Activated T-helper 1 cell treated with anti-CD3 and anti-CD28 coated beads, Interleukin-12 subunit alpha, Interleukin-12 subunit beta, Interleukin-2, Interleukin-4 antibody, amounts not matched to agents 30 ng/mL and 10 ng/mL and 1 ng/mL, durations not matched to agents 14 hours and 24 hours and 36 hours (primary cell): ENCODE results near the gene DAPK1. TPM values are rescaled to one million over a fixed set of nuclear protein-coding genes. Genes with fewer than 3 reads are reported as not detected.
"Not testable (repeated sequence)": the region's sequence is repeated elsewhere in the genome, so short reads cannot be mapped to it uniquely, and the experiment has no call there.

Experiments used
- DNase-seq: peaks from one replicate; pipeline ENCODE4 v3.0.0; 2021; ENCODE audit warnings: low spot score
- H3K27ac Mint-ChIP-seq: one replicate; pipeline ENCODE4 v1.8.0; 2021; ENCODE audit warnings: mild to moderate bottlenecking, mixed read lengths
- H3K27me3 Mint-ChIP-seq: one replicate; pipeline ENCODE4 v1.8.0; 2022; ENCODE audit warnings: mild to moderate bottlenecking, moderate library complexity, mixed read lengths; ENCODE audit not compliant: insufficient read depth
- H3K36me3 Mint-ChIP-seq: one replicate; pipeline ENCODE4 v1.8.0; 2021; ENCODE audit warnings: low read depth, mixed read lengths
- H3K4me1 Mint-ChIP-seq: one replicate; pipeline ENCODE4 v1.8.0; 2021; ENCODE audit warnings: low read depth, mixed read lengths
- H3K4me3 Mint-ChIP-seq: one replicate; pipeline ENCODE4 v1.8.0; 2021; ENCODE audit warnings: mild to moderate bottlenecking, moderate library complexity, mixed read lengths
- H3K9me3 Mint-ChIP-seq: one replicate; pipeline ENCODE4 v1.8.0; 2021; ENCODE audit warnings: mixed read lengths
- intact Hi-C: fragments of 100-400 bp; cut with micrococcal nuclease; formaldehyde crosslinking; loops from one replicate; pipeline ENCODE4 v1.15.1; 2024
- total RNA-seq: library from RNA; stranded (reverse); gene quantifications from 2 replicates; pipeline ENCODE4 v1.2.3, GENCODE V29; 2022

DAPK1 gene
- total RNA-seq, 1 donor from 2014 or later = 2.8 TPM

DNA sequence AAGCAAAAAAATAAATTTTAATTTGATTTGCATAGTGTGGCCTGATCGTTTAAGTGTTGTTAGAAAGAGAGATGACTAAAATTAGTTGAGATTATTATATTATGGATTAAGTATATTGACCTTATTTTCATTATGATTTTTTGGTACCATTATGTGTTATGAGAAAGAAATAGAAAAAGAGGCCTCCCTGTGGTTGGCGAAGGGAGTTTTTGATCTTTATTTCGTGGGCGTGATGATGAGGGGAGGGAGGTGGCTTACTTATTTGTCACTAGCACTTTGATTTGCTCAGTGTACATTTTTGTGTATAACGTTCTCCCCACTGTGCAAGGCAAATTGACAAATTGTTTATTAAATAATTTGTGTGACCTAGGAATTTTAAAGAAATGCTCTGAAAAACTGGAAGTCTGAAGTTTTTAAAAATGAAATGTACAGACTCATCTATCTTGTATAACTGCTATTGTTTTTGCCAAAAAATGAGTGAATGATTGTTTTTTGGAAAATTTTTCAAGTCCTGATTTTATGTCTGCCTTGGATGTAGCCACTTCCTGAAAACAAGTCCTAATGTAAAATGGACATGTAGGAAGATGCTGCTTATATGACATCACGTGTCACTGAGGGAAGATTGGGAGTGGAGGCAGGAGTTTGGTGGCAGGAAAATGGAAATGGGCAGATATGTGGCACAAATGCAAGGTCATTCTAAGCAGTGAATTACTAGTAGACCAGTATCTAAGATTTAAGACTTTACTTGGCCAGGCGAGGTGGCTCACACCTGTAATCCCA is 3.0 kb downstream of the DAPK1 start:
- Mint-ChIP-seq H3K27ac (no peak overlapping the region), H3K4me1 (peaks cover 10% of the 10 kb centered on the region)
- intact Hi-C loops = loop anchor here (1.0 kb wide), 1 partner anchor 36 kb away; no protein-coding TSS in a partner anchor

GRCh38 chr9:87501271-87501656 is 3.6 kb downstream of the DAPK1 start:
- DNase-seq, H3K9me3 Mint-ChIP-seq, H3K36me3 Mint-ChIP-seq, H3K27ac Mint-ChIP-seq, H3K4me3 Mint-ChIP-seq, intact Hi-C loops: not testable (repeated sequence)
- Mint-ChIP-seq H3K27me3 (peaks cover 39% of the 10 kb centered on the region), H3K4me1 (peaks cover 10% of the 10 kb centered on the region)

More for the DNA sequence above, 3.0 kb downstream of the DAPK1 start:
- H3K36me3 Mint-ChIP-seq = no peaks in the 10 kb centered on the region
- no peaks in the 10 kb centered on the region for H3K9me3 Mint-ChIP-seq
- H3K27me3 Mint-ChIP-seq = peaks cover 45% of the 10 kb centered on the region
- H3K4me3 Mint-ChIP-seq = no peak overlapping the region
- no peak for DNase-seq

- Mint-ChIP-seq H3K4me3 (no peak overlapping the region), H3K27me3 (peaks cover 34% of the 10 kb centered on the region), H3K9me3 (no peaks in the 10 kb centered on the region), H3K36me3 (no peaks in the 10 kb centered on the region), H3K27ac (no peak overlapping the region), H3K4me1 (peaks cover 10% of the 10 kb centered on the region)
- intact Hi-C loops = no loop called here
- DNase-seq = no peak
Observed at GRCh38 chr9:87501806-87502205, 4.1 kb downstream of the DAPK1 start.

GRCh38 chr9:87502391-87503221 is 4.9 kb downstream of the DAPK1 start:
- no peak for DNase-seq
- Mint-ChIP-seq H3K4me1 (peaks cover 10% of the 10 kb centered on the region), H3K27ac (no peak overlapping the region), H3K9me3 (no peaks in the 10 kb centered on the region), H3K36me3 (no peaks in the 10 kb centered on the region), H3K4me3 (no peak overlapping the region), H3K27me3 (peaks cover 28% of the 10 kb centered on the region)
- intact Hi-C loops = no loop called here

DNA sequence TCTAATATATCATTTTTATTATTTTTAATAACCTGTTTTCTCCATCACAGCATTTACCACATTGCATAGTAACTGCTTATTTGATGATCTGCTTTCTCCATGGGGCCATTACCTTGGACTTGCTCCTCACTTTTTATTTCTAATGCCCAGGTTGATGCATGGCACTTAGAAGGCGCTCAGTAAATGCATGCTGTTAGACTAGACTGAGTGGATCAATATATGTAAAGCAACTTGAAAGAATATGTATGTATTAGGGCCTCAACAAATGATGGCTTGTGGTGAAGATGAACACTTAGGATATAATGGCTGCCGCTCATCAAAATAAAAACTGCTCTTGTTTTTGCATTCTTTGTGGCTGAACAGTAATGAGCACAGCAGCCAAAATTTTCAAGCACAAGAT is 5.8 kb downstream of the DAPK1 start:
- DNase-seq = no peak
- H3K27ac Mint-ChIP-seq = no peak overlapping the region
- H3K9me3 Mint-ChIP-seq = no peaks in the 10 kb centered on the region
- H3K27me3 Mint-ChIP-seq = peaks cover 27% of the 10 kb centered on the region
- H3K36me3 Mint-ChIP-seq = no peaks in the 10 kb centered on the region
- peaks cover 10% of the 10 kb centered on the region for H3K4me1 Mint-ChIP-seq
- no peak overlapping the region for H3K4me3 Mint-ChIP-seq
- intact Hi-C loops = no loop called here

GRCh38 chr9:87503927-87504326 is 6.3 kb downstream of the DAPK1 start:
- no peak for DNase-seq
- H3K4me3 Mint-ChIP-seq = no peak overlapping the region
- peaks cover 24% of the 10 kb centered on the region for H3K27me3 Mint-ChIP-seq
- no peaks in the 10 kb centered on the region for H3K9me3 Mint-ChIP-seq
- H3K36me3 Mint-ChIP-seq = no peaks in the 10 kb centered on the region
- intact Hi-C loops = no loop called here
- H3K4me1 Mint-ChIP-seq = peaks cover 10% of the 10 kb centered on the region
- no peak overlapping the region for H3K27ac Mint-ChIP-seq

GRCh38 chr9:87504938-87505337 is 7.3 kb downstream of the DAPK1 start:
- H3K4me1 Mint-ChIP-seq = peaks cover 10% of the 10 kb centered on the region
- H3K36me3 Mint-ChIP-seq = no peaks in the 10 kb centered on the region
- no peak overlapping the region for H3K27ac Mint-ChIP-seq
- peaks cover 14% of the 10 kb centered on the region for H3K27me3 Mint-ChIP-seq
- intact Hi-C loops = no loop called here
- no peak overlapping the region for H3K4me3 Mint-ChIP-seq
- no peaks in the 10 kb centered on the region for H3K9me3 Mint-ChIP-seq
- DNase-seq = no peak

DNA sequence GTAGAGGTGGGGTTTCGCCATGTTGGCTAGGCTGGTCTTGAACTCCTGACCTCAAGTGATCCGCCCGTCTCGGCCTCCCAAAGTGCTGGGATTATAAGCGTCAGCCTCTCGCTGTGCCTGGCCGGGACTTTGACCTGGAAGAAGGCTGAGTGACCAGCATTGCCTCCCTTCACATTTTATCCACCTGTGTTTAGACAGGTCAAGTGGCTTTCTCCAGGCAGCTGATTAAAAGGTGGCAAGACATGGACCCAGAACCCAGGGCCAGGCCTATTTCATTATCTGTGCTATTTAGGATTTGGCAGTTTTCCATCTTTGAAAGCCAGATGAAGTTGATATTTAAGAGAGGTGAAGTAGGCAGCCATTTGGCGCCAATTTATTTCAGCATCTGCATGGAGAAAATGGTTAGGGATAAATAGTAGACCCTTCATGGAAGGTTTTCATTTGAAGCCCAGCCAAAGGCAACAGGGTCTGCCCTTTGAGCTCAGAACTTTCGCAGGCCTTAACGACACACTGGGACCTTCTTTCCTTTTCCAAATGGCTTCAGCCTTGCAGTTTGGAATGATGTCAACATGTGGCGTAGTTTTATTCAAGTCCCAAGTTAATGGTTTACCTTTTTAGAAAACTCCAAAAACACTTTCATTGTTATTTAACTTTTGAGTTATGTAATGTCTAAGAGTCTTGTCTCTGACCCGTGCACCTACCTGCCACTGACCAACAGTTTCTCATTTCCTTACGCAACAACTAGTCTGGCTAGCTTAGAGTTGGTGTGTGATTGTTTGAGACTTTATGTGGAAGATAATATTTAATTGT is 8.4 kb downstream of the DAPK1 start:
- Mint-ChIP-seq H3K4me3 (no peak overlapping the region), H3K9me3 (no peaks in the 10 kb centered on the region), H3K4me1 (no peaks in the 10 kb centered on the region), H3K27ac (no peak overlapping the region), H3K27me3 (peaks cover 3% of the 10 kb centered on the region), H3K36me3 (no peaks in the 10 kb centered on the region)
- DNase-seq = no peak
- intact Hi-C loops = no loop called here

DNA sequence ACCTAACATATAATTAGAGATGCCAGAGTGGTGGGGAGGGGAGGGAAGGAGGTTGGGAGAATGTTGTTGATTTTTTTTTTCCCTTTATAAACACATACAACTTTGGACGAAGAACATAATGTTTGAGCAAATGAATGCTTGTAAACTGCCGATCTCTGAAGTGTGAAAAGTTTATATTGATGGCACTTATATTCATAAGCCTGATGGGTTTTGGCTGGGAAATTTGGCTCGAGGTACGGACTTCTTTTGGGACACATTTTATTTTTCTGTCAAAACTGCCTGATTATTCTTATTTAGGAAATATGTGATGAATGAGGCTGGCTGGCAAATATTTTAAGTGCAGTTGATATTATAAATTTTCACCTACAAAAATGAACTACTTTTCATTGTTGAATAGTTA is 9.9 kb downstream of the DAPK1 start:
- Mint-ChIP-seq H3K4me1 (no peaks in the 10 kb centered on the region), H3K4me3 (no peak overlapping the region), H3K27me3 (peaks cover 2% of the 10 kb centered on the region), H3K27ac (no peak overlapping the region), H3K9me3 (no peaks in the 10 kb centered on the region), H3K36me3 (no peaks in the 10 kb centered on the region)
- intact Hi-C loops = no loop called here
- no peak for DNase-seq

GRCh38 chr9:87510252-87510683 is 12.6 kb downstream of the DAPK1 start:
- Mint-ChIP-seq H3K9me3 (no peaks in the 10 kb centered on the region), H3K36me3 (no peaks in the 10 kb centered on the region), H3K27me3 (peaks cover 4% of the 10 kb centered on the region), H3K27ac (no peak overlapping the region), H3K4me3 (no peak overlapping the region), H3K4me1 (no peaks in the 10 kb centered on the region)
- intact Hi-C loops = no loop called here
- no peak for DNase-seq

- no peak overlapping the region for H3K4me3 Mint-ChIP-seq
- peaks cover 4% of the 10 kb centered on the region for H3K27me3 Mint-ChIP-seq
- H3K27ac Mint-ChIP-seq = no peak overlapping the region
- intact Hi-C loops = no loop called here
- H3K9me3 Mint-ChIP-seq = no peaks in the 10 kb centered on the region
- no peak for DNase-seq
- H3K4me1 Mint-ChIP-seq = no peaks in the 10 kb centered on the region
- no peaks in the 10 kb centered on the region for H3K36me3 Mint-ChIP-seq
Observed at GRCh38 chr9:87512311-87512710, 14.6 kb downstream of the DAPK1 start.

DNA sequence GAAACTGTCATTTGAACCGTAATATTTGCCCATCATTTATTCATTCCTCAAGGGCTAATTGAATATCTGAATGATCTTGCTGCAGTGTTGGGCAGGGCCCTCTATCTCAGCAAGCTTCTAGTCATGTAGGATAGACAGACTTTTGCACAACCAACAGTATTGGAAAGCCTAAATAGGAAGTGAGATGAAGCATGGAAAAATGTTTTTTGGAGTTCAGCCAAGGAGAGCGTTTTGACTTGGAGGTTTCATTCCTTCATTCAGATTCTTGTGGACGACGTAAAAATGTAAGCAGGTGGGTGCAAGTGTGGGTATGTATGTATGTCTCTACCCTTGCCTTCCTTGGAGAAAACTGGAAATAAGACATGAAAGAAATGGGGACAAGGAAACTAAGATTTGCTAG is 15.5 kb downstream of the DAPK1 start:
- no peaks in the 10 kb centered on the region for H3K4me1 Mint-ChIP-seq
- DNase-seq = no peak
- H3K27ac Mint-ChIP-seq = no peak overlapping the region
- no peaks in the 10 kb centered on the region for H3K9me3 Mint-ChIP-seq
- H3K4me3 Mint-ChIP-seq = no peak overlapping the region
- intact Hi-C loops = no loop called here
- no peaks in the 10 kb centered on the region for H3K36me3 Mint-ChIP-seq
- peaks cover 4% of the 10 kb centered on the region for H3K27me3 Mint-ChIP-seq
